ENCODE data around the gene GPR162.

The GPR162 gene

DNA sequence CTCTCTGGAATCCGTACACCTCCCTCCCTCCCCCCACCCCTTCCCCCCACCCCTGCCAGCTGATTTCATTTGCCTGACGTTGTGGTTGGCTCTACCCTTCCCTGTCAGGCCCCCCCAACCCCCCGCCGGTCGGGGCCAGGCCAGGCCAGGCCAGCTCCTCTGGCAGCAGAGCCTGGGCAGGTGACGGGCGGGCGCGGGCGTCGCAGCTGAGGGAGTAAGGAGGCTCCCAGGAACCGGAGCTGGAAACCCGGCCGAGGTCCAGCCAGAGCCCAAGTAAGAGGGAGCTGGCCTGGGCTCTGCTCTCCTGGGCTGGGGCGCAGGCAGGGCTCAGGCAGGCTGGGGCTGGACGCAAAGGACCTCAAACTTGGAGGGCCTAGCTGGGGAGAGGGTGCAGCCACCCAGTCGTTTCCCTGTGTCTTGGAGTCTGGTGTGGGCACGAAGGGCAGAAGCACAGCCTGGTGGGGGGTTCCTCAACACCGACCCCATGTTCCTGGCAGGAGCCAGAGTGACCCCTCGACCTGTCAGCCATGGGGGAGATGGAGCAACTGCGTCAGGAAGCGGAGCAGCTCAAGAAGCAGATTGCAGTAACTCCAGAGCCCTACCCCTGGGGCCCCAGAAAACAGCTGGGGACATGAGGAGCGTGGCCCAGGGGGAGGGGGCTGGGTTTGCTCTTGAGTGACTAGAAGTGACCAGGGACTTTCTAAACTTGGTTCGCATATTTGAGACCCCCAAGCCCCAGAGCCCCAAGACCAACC is 19.3 kb downstream of the GPR162 start, which contains the start of gene GNB3:
Gene GNB3 (plus strand): TSS at position 165 of the 755 bp plus-strand sequence. CDS start 363 bp downstream, at position 528.
- Histone ChIP-seq H3K36me3 (peaks cover 24 to 85% (median 55%) of the 10 kb centered on the region in 3 donors), H3K4me1 (no peaks in the 10 kb centered on the region), H3K4me3 (no peak within 1 kb of the TSS), H3K27me3 (no peaks in the 10 kb centered on the region), H3K27ac (no peak within 1 kb of the TSS), H3K9me3 (no peaks in the 10 kb centered on the region)
- intact Hi-C loops (cut with DNase I; ENCODE audit: low total_unique reads): no loop called here
- no peak for DNase-seq
- TF ChIP-seq, protein P1, sequence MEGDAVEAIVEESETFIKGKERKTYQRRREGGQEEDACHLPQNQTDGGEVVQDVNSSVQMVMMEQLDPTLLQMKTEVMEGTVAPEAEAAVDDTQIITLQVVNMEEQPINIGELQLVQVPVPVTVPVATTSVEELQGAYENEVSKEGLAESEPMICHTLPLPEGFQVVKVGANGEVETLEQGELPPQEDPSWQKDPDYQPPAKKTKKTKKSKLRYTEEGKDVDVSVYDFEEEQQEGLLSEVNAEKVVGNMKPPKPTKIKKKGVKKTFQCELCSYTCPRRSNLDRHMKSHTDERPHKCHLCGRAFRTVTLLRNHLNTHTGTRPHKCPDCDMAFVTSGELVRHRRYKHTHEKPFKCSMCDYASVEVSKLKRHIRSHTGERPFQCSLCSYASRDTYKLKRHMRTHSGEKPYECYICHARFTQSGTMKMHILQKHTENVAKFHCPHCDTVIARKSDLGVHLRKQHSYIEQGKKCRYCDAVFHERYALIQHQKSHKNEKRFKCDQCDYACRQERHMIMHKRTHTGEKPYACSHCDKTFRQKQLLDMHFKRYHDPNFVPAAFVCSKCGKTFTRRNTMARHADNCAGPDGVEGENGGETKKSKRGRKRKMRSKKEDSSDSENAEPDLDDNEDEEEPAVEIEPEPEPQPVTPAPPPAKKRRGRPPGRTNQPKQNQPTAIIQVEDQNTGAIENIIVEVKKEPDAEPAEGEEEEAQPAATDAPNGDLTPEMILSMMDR (IDR thresholded peaks at IDR 0.05): no peak

DNA sequence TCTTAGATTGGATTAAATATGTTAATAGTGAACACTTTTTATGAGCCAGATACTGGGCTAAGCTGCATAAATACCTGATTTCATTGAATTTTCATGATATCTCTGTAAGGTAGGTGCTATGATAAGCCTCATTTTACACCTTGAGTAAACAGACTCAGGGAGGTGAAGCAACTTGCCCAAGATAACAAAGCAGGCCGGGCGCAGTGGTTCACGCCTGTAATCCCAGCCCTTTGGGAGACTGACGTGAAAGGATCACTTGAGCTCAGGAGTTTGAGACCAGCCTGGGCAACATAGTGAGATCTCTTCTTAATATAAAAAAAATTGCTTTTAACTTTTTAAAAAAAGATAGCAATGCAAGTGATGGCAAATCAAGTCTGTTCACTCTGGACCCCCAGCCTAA is 20.5 kb downstream of the GPR162 start:
- Histone ChIP-seq H3K4me3 (no peak overlapping the region), H3K4me1 (no peaks in the 10 kb centered on the region), H3K27me3 (no peaks in the 10 kb centered on the region), H3K27ac (no peak overlapping the region), H3K36me3 (peaks cover 20 to 92% (median 63%) of the 10 kb centered on the region in 3 donors), H3K9me3 (no peaks in the 10 kb centered on the region)
- intact Hi-C loops (cut with DNase I; ENCODE audit: low total_unique reads): no loop called here
- TF ChIP-seq, protein P1 (IDR thresholded peaks at IDR 0.05): no peak
- no peak for DNase-seq

DNA sequence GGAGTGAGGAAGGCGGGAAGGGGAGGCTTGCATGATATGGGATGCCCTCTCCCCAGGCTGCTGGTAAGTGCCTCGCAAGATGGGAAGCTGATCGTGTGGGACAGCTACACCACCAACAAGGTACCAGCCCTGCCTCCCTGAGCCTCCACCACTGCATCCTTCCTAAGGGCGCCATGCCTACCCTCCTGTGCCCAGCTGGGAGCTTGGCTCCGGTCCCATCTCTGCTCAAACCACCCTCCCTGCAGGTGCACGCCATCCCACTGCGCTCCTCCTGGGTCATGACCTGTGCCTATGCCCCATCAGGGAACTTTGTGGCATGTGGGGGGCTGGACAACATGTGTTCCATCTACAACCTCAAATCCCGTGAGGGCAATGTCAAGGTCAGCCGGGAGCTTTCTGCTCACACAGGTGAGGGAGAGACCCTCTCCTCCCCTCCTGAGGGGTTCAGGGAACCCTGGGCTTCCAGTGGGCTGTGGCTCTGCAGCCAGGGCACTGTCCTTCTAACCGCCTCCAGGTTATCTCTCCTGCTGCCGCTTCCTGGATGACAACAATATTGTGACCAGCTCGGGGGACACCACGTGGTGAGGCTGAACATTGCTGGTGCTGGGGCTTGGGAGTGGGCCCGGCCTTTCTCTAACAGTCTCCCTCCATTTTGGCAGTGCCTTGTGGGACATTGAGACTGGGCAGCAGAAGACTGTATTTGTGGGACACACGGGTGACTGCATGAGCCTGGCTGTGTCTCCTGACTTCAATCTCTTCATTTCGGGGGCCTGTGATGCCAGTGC is 21.7 kb downstream of the GPR162 start:
- DNase-seq: no peak
- H3K36me3 ChIP-seq: peaks cover 15 to 89% (median 51%) of the 10 kb centered on the region in 3 donors
- no peak overlapping the region for H3K4me3 ChIP-seq
- intact Hi-C loops (cut with DNase I; ENCODE audit: low total_unique reads): no loop called here
- no peaks in the 10 kb centered on the region for H3K9me3 ChIP-seq
- no peak overlapping the region for H3K27ac ChIP-seq
- TF ChIP-seq, protein P1 (IDR thresholded peaks at IDR 0.05): no peak
- no peaks in the 10 kb centered on the region for H3K4me1 ChIP-seq
- no peaks in the 10 kb centered on the region for H3K27me3 ChIP-seq

DNA sequence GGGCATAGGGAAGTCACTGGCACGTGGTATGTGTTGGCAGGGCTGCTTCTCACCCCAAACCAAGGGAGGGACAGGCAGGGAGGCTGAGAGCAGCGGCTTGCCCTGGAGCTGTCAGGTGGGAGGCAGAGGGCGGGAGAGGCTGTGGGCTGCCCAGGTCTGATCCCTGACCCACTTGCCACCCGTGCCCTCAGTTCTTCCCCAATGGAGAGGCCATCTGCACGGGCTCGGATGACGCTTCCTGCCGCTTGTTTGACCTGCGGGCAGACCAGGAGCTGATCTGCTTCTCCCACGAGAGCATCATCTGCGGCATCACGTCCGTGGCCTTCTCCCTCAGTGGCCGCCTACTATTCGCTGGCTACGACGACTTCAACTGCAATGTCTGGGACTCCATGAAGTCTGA is 23.8 kb downstream of the GPR162 start:
- intact Hi-C loops (cut with DNase I; ENCODE audit: low total_unique reads): no loop called here
- Histone ChIP-seq H3K4me3 (no peak overlapping the region), H3K4me1 (no peaks in the 10 kb centered on the region), H3K27me3 (no peaks in the 10 kb centered on the region), H3K27ac (no peak overlapping the region), H3K36me3 (peaks cover 4 to 77% (median 35%) of the 10 kb centered on the region in 3 donors), H3K9me3 (no peaks in the 10 kb centered on the region)
- DNase-seq: no peak
- TF ChIP-seq, protein P1 (IDR thresholded peaks at IDR 0.05): no peak

DNA sequence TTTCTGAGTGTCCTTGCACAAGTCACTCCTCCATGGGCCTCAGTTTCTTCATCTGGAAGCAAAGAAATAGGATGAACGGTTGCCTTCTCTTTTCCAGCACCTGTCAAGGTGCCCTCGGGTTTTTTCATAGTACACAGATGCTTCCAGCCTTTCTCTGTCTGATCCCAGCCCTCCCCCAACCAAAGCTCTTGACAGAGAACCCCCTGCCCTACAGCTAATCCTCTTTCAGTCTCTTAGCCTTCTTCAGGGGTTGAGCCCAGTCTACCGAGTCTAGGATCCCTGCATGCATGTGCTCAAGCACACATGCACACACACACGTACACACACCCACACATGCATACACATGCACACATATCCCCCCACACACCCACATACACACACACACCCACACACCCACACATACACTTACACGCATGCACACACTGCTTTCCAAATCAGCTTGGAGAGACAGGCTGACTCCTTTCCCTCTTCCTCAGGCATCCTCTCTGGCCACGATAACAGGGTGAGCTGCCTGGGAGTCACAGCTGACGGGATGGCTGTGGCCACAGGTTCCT is 24.8 kb downstream of the GPR162 start:
- DNase-seq: no peak
- no peaks in the 10 kb centered on the region for H3K27me3 ChIP-seq
- TF ChIP-seq, protein P1 (IDR thresholded peaks at IDR 0.05): no peak
- H3K4me1 ChIP-seq: peaks cover 0 to 7% (median 5%) of the 10 kb centered on the region in 4 donors
- no peaks in the 10 kb centered on the region for H3K9me3 ChIP-seq
- intact Hi-C loops (cut with DNase I; ENCODE audit: low total_unique reads): no loop called here
- H3K4me3 ChIP-seq: no peak overlapping the region
- H3K27ac ChIP-seq: no peak overlapping the region
- peaks cover 4 to 69% (median 35%) of the 10 kb centered on the region in 3 donors for H3K36me3 ChIP-seq
